ENCODE data around the gene PIAS3. TPM values are rescaled to one million over a fixed set of nuclear protein-coding genes. Genes with fewer than 3 reads are reported as not detected.

PIAS3 gene
- total and polyA plus RNA-seq, 2 experiments from 2014 or later = 18.1 to 51.2 TPM

- Histone ChIP-seq H3K4me1 (ENCODE audit: insufficient read depth) (peaks cover 4% of the 10 kb centered on the region), H3K79me2 (no peaks in the 10 kb centered on the region), H3K4me3 (peak within 1 kb of the TSS; percentile 65), H2AFZ (peak within 1 kb of the TSS; percentile 73), H3K27me3 (peaks cover 20% of the 10 kb centered on the region), H4K20me1 (ENCODE audit: insufficient read depth, poor library complexity, severe bottlenecking) (no peaks in the 10 kb centered on the region), H3K27ac (no peak within 1 kb of the TSS), H3K36me3 (replicated peaks; ENCODE audit: insufficient read depth, low read depth) (no peaks in the 10 kb centered on the region), H3K9me3 (ENCODE audit: low read depth) (no peaks in the 10 kb centered on the region), H3K9me2 (replicated peaks; ENCODE audit: insufficient read depth) (no peaks in the 10 kb centered on the region), H3K4me2 (peak within 1 kb of the TSS; percentile 85)
- DNase-seq (ENCODE audit: low spot score) = peak; percentile 90
- TF ChIP-seq EZH2 (IDR thresholded peaks at IDR 0.05; ENCODE audit: borderline replicate concordance) = no peak
- no peak for TF ChIP-seq EZH2phosphoT487 (IDR thresholded peaks at IDR 0.05; ENCODE audit: low read depth, severe bottlenecking, unreplicated experiment)
- no peak for TF ChIP-seq CTCF (IDR thresholded peaks at IDR 0.05; ENCODE audit: poor library complexity)
- WGBS (ENCODE audit: low lambda C conversion rate, missing lambda C conversion rate) = 7% methylated on average over 3 of the region's 36 CpGs
These were observed 26.9 kb upstream of the PIAS3 start, which contains the start of gene ANKRD35 for GRCh38 chr1:145885738-145886287. TSS of gene ANKRD35 (minus strand) at chr1:145885866. CDS start at chr1:145885758, 108 bp downstream.

- 69% methylated on average over 1 of the region's 1 CpG for WGBS (ENCODE audit: low lambda C conversion rate, missing lambda C conversion rate)
- Histone ChIP-seq H3K4me1 (ENCODE audit: insufficient read depth) (peaks cover 4% of the 10 kb centered on the region), H2AFZ (no peak overlapping the region), H3K4me3 (no peak overlapping the region), H3K27ac (no peak overlapping the region), H3K27me3 (peaks cover 20% of the 10 kb centered on the region), H3K4me2 (no peak overlapping the region), H3K36me3 (replicated peaks; ENCODE audit: insufficient read depth, low read depth) (no peaks in the 10 kb centered on the region), H3K9me3 (ENCODE audit: low read depth) (no peaks in the 10 kb centered on the region), H4K20me1 (ENCODE audit: insufficient read depth, poor library complexity, severe bottlenecking) (no peaks in the 10 kb centered on the region), H3K79me2 (no peaks in the 10 kb centered on the region), H3K9me2 (replicated peaks; ENCODE audit: insufficient read depth) (no peaks in the 10 kb centered on the region)
- DNase-seq (ENCODE audit: low spot score) = no peak
- TF ChIP-seq EZH2 (IDR thresholded peaks at IDR 0.05; ENCODE audit: borderline replicate concordance) (no peak), EZH2phosphoT487 (IDR thresholded peaks at IDR 0.05; ENCODE audit: low read depth, severe bottlenecking, unreplicated experiment) (no peak), CTCF (IDR thresholded peaks at IDR 0.05; ENCODE audit: poor library complexity) (no peak)
These were observed 25.8 kb upstream of the PIAS3 start for GRCh38 chr1:145884675-145885074.

GRCh38 chr1:145879775-145880174, 20.9 kb upstream of the PIAS3 start:
- no peak overlapping the region for H3K4me3 ChIP-seq
- no peaks in the 10 kb centered on the region for H3K9me3 ChIP-seq (ENCODE audit: low read depth)
- H3K4me1 ChIP-seq (ENCODE audit: insufficient read depth) = peaks cover 13% of the 10 kb centered on the region
- peaks cover 15% of the 10 kb centered on the region for H3K27me3 ChIP-seq
- peak overlapping the region; percentile 36 for H2AFZ ChIP-seq
- H3K79me2 ChIP-seq = no peaks in the 10 kb centered on the region
- H4K20me1 ChIP-seq (ENCODE audit: insufficient read depth, poor library complexity, severe bottlenecking) = no peaks in the 10 kb centered on the region
- no peaks in the 10 kb centered on the region for H3K36me3 ChIP-seq (replicated peaks; ENCODE audit: insufficient read depth, low read depth)
- DNase-seq (ENCODE audit: low spot score) = no peak
- no peaks in the 10 kb centered on the region for H3K9me2 ChIP-seq (replicated peaks; ENCODE audit: insufficient read depth)
- no peak overlapping the region for H3K4me2 ChIP-seq
- 37% methylated on average over 5 of the region's 5 CpGs for WGBS (ENCODE audit: low lambda C conversion rate, missing lambda C conversion rate)
- no peak for TF ChIP-seq EZH2 (IDR thresholded peaks at IDR 0.05; ENCODE audit: borderline replicate concordance)
- no peak for TF ChIP-seq CTCF (IDR thresholded peaks at IDR 0.05; ENCODE audit: poor library complexity)
- H3K27ac ChIP-seq = peak overlapping the region; percentile 52

Measured in hepatocyte (in vitro differentiated cells).